GM21825 (cell line): Measurements from ENCODE around the gene COBLL1.

Experiments
- ATAC-seq: cut with Tn5 transposase; IDR thresholded peaks from one replicate; pipeline ENCODE4 v1.9.1; 2021; ENCODE audit warnings: mild to moderate bottlenecking, moderate library complexity; ENCODE audit not compliant: unreplicated experiment

Gene COBLL1

DNA sequence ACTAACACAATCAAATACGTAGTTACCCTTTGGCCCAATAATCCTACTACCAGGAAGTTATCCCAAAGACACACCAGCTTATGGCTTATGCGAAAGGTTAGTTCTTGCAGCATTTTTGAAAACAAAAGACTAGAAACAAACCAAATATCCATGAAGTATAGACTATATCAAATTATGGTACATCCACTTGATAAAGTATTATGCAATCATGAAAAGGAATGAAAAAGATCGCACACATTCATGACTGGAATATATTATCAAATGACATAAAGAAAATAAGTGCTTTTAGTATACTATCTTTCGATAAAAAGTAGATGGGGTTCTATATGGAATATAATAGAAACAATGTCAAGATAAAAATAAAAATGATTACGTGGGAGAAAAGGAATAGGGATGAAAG lies 78.2 kb downstream of the COBLL1 start:
- no peak for ATAC-seq

DNA sequence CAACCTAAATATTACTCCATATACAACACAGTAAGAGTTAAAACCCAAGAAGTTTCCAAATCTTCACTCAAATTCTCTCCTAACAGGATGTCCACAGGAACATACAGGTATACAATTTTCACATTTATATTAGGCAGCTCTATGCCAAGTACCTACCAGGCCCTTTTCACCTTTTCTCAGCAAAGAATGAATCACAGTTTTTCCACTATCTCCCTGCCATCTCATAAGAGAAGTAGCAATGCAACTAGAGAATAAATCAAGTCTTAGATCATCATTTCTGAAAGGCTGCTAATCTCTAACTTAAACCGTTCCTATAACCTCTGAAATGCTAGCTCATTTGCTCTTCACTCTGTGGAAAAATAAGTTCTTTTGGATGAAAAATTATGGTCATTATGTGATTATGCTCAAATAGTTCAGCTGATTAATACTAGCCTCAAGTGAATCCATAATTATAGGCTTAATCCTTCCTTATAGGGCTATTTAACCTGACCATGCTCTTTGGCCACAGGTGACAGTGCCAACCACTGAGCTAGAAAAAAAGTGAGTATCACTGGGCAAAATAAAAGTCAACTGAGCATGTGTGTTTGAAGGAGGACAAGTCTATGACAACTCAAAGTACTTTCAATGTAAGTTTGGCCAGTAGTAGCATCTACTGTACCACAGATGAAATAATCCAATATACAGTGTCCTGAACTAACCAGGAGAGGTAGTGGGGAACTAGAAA lies 79.7 kb downstream of the COBLL1 start:
- no peak for ATAC-seq

GRCh38 chr2:164761201-164761600 lies 80.4 kb downstream of the COBLL1 start:
- peak; percentile 98 for ATAC-seq

- ATAC-seq = no peak
Measured at GRCh38 chr2:164760179-164760578, 81.4 kb downstream of the COBLL1 start.

DNA sequence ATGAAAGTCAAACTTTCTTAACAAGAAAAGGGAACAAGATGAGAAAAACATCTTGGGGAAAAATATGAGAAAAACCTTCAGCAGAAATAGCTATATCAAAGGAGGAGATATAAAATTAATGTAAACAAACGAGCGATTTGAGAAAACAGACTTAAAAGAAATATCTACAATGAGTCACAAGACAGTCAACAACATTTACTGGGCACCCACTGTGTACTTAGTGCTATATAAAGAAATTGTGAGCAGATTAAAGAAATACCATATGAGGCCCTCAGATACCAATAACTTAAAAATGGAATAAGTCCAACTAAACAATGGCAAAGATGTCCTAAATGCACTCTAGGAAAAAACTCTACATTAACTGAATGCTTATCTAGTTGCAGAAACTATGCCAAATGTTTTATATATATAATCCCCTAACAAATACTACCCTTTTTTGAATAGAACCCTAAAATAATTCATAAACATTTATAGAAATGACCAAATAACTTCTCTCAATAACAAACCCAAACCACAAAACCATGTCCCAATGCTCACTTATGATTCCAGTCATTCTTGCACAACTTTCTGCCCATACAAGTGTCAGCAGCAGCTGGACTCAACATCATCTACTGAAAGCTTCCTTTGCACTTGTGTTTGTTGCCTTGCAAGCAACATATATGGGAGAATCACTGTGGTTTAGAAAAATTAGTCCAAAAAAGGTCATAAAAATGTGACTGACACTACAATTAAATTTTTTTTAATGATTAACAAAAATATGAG lies 83.5 kb downstream of the COBLL1 start:
- ATAC-seq = no peak

DNA sequence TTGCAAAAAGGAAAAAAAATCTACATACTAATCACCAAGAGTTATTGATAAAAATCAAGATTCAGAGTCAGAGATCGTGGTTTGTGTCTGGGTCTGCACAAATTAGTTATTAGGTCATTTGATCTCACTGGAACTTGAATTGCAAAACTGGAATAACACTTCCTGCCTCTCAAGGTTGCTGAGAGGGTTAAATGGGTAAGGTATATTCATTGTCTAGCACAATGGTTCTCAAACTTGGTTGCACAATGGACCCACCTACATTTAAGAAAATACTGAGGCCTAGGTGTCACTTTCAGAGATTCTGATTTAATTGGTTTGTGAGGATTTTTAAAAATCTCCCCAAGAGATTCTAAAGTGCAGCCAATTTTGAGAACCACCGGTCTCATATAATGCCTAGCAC lies 84.8 kb downstream of the COBLL1 start:
- no peak for ATAC-seq

GRCh38 chr2:164755952-164756351 lies 85.7 kb downstream of the COBLL1 start:
- ATAC-seq = no peak

DNA sequence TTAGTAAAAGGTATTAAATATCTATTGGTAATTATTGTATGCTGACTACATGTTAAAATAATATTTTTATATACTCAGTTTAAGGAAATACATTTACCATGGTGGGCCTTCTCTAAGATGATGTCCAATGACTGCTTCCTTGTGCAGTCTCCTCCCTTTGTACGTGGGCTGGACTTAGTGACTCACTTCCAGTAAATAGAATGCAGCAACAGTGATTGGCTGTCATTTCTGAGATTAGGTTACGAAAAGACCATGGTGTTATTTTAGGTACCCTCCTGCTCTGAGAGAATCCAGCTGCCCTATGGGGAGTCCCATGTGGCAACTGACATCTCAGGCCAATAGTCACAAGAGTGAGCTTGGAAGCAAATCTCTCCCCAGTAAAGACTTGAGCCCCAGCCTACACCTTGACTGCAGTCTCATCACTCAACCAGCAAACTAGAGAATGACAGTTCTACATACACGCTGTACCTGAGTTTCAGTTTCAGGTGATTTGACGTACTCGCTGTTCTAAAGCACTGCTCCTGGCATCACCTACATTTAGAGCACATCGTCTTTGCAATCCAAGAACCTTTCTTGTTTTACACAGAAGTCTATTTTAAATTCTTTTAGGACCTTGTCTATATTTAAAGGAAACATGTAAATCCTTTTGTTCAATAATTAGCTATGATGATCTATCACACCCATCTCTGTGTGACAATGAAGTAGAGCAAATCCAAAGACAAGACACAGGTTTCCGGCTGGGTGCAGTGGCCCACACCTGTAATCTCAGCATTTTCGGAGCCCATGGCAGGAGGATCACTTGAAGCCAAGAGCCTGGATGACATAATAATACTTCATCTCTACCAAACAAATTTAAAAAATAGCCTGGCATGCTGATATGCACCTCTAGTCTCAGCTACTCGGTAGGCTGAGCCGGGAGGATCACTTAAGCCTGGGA lies 87.2 kb downstream of the COBLL1 start:
- no peak for ATAC-seq

DNA sequence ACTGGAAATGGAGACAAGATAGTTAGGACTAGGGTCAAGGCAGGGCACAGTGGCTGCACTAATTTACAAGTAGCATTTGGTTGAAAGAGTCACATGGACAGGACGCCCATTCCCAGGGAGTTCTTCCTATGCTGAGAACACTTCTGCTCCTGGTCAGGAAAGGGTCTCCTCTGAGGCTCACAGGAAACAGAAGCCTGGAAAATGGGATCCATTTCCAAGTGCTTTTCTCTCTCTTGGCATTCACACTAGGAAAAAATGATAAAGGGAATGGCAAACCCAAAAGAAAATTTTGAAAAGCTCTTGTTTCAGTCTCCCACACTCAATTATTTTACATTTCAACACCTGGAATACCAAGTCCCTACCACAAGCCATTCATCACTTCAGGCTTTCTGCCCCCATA lies 88.7 kb downstream of the COBLL1 start:
- no peak for ATAC-seq

GRCh38 chr2:164747783-164748433 lies 93.7 kb downstream of the COBLL1 start:
- ATAC-seq = no peak

DNA sequence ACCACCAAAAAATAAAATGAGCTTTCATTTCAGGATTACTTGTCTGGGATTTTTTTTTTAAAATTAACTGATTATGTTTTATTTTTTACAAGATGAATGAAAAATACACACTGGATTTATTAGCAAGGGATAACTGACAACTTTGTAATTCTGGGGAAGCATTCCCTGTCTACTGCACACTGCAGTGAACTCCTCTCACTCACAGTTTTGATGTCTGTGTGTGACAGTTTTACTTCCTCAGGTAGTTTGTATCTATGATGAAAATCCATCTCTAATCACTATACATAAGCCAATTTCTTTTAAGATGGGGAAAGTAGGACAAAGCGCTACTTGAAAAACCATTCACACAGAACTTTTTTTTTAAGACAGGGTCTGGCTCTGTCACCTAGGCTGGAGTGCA lies 94.5 kb downstream of the COBLL1 start:
- no peak for ATAC-seq

DNA sequence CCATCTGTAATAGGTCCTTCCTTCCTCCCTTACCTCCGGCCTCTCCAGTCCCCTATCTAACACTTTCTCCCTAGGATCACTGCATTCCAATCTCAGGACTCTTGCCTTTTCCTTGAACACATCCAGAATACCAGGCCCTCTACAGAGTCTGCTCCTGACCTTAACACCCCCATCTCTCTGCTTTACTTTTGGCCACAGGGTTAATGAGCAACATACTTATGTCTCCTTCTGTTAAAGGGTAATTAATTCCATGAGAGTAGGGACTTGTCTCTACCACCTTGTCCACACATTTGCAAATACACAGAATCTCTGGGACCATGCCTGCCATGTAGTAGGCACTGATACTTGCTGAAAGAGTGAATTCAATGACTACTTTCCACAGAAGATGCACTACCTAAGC lies 94.9 kb downstream of the COBLL1 start:
- no peak for ATAC-seq

GRCh38 chr2:164745012-164745797 lies 96.4 kb downstream of the COBLL1 start:
- ATAC-seq = no peak

DNA sequence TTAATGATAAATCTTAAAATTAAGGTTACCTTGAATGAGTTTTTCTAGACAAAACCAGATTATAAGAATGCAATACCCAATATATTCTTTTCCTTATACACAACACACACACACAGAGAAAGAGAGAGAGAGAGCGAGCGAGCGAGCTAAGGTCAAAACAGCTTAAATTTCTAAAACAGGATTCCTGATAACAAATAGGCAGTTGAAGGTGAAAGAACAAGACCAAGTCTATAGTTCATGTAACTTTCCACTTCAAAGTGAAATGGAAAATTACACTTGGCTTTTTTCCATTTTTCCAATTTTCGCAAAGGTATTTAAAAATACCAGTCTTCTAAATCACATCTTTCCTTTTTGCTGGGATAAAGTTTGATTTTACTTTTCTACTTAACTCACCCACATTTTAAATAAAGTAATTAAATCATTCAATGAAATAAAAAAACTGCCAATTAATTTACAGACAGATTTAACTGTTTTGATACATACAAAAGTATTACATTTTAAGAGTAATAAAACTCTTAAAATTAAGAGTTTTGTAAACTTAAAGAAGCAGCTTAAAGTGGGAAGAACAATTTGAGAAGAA lies 98.8 kb downstream of the COBLL1 start:
- ATAC-seq = no peak

GRCh38 chr2:164739966-164740365 lies 101.7 kb downstream of the COBLL1 start:
- ATAC-seq = no peak

GRCh38 chr2:164737612-164738081 lies 104.0 kb downstream of the COBLL1 start:
- ATAC-seq = peak; percentile 81

DNA sequence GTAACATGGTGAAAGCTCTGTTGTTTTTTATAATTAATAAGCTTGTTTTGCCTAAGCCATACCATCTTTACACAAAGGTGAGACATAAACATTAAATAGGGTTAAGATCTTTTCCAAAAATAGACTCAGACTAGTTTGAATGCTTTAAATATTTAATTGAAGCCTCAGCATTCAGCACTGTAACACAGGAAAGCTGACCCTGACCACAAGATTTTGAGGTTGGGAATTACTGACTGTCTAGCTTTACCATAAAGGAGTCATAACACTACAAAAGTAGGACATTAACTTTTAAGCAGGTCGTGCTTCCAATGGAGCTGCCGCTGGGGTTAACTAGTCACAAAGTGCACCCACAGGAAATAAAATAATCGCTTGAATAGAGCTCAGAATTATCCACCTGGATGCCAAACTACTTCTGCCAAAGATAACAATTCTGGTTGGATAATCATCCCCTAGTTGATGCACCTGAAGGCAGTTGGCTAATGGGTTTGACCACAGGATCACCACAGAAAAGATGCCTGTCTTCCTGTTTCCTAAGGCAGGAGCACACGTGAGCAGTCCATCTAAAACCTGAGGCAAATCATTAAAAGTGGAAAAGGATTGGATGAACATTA lies 106.2 kb downstream of the COBLL1 start:
- no peak for ATAC-seq

DNA sequence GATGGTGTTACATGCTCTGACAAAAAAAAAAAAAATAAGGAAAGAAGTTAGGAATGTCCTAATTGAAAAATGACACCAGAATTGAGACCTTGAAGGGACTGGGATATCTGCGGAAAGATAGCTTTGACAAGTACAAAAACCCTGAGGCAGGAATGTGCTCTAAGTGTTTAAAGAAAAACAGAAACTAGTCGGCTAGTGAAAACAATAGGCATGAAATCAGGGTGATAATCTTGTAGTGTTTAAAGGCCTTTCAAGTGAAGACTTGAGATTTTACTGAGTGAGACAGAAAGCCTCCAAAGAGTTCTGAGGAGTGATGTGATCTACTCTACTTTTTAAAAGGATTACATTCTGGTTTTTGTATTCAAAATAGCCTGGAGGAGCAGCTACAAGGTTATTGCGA lies 107.4 kb downstream of the COBLL1 start:
- no peak for ATAC-seq

DNA sequence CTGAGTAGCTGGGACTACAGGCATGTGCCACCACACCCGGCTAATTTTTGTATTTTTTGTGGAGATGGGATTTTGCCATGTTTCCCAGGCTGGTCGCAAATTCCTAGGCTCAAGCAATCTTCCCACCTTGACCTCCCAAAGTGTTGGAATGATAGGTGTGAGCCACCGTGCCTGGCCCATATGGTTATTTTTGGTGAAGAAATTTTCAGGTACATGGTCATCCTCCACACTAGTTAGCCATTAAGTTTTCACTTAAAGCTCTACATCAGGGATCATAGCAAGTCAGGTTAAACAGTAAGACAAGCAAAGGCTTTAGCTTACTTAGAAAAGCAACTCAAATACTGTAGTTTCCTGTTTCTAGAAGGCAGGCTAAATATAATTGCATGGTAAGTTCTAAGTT lies 116.1 kb downstream of the COBLL1 start:
- ATAC-seq = no peak
